Keratinocyte (primary cell): ENCODE results near the gene SMARCA5. TPM values are rescaled to one million over a fixed set of nuclear protein-coding genes. Genes with fewer than 3 reads are reported as not detected.
"Not testable (repeated sequence)": the region's sequence is repeated elsewhere in the genome, so short reads cannot be mapped to it uniquely, and the experiment has no call there.

Experiments
- DNase-seq: peaks from one replicate; pipeline ENCODE4 v3.0.0-alpha.2; 2011; ENCODE audit warnings: low read depth, missing footprints, low spot score
- FAIRE-seq: peaks from 2 replicates; lab custom pipeline; 2011; peaks lifted over from hg19 to GRCh38; lab: Jason Lieb, UNC
- H2AFZ ChIP-seq: 2 replicates; pipeline ENCODE4 v1.6.0; 2012; ENCODE audit warnings: low read length, control low read depth, inconsistent platforms; ENCODE audit not compliant: control insufficient read depth
- H3K27ac ChIP-seq: 2 replicates; pipeline ENCODE4 v1.5.1; 2011; ENCODE audit warnings: low read length; ENCODE audit not compliant: control insufficient read depth, insufficient read depth
- H3K27me3 ChIP-seq: 3 replicates; pipeline ENCODE4 v1.6.0; 2011; ENCODE audit warnings: low read length; ENCODE audit not compliant: control insufficient read depth, insufficient read depth; ENCODE audit errors: extremely low read depth
- H3K36me3 ChIP-seq, 2 experiments: 2 replicates in 1 of 2; 3 replicates in 1 of 2; pipeline ENCODE4 v1.5.1; 2011; ENCODE audit warnings: low read length in 2 of 2, mild to moderate bottlenecking in 1 of 2; ENCODE audit not compliant: control insufficient read depth in 2 of 2, insufficient read depth in 2 of 2; ENCODE audit errors: extremely low read depth in 1 of 2
- H3K4me1 ChIP-seq: 3 replicates; pipeline ENCODE4 v1.5.1; 2011; ENCODE audit warnings: low read length; ENCODE audit not compliant: control insufficient read depth, insufficient read depth; ENCODE audit errors: extremely low read depth
- H3K4me2 ChIP-seq: 3 replicates; pipeline ENCODE4 v1.6.0; 2011; ENCODE audit warnings: low read depth, low read length; ENCODE audit not compliant: control insufficient read depth, insufficient read depth; ENCODE audit errors: extremely low read depth
- H3K4me3 ChIP-seq, 3 experiments: fragments of 200-600 bp in 1 of 3; sonication (generic) in 1 of 3; 2 replicates in 2 of 3; 3 replicates in 1 of 3; pipeline ENCODE4 v1.5.1; 2011 to 2016; ENCODE audit warnings: low read length in 3 of 3, mild to moderate bottlenecking in 3 of 3, control low read depth in 2 of 3, inconsistent platforms in 1 of 3, low read depth in 1 of 3, mixed read lengths in 1 of 3, mixed run types in 1 of 3, moderate library complexity in 1 of 3; ENCODE audit not compliant: control insufficient read depth in 2 of 3, insufficient read depth in 2 of 3; ENCODE audit errors: extremely low read depth in 1 of 3
- H3K79me2 ChIP-seq: 2 replicates; pipeline ENCODE4 v1.6.0; 2012; ENCODE audit warnings: low read length; ENCODE audit not compliant: control insufficient read depth, insufficient read depth
- H3K9ac ChIP-seq: 3 replicates; pipeline ENCODE4 v1.6.0; 2011; ENCODE audit warnings: low read length; ENCODE audit not compliant: control insufficient read depth, insufficient read depth; ENCODE audit errors: extremely low read depth
- H3K9me1 ChIP-seq: 3 replicates; pipeline ENCODE4 v1.6.0; 2011; ENCODE audit warnings: low read length; ENCODE audit not compliant: control insufficient read depth, insufficient read depth; ENCODE audit errors: extremely low read depth
- H3K9me3 ChIP-seq: 2 replicates; pipeline ENCODE4 v1.5.1; 2012; ENCODE audit warnings: low read depth, low read length; ENCODE audit not compliant: control insufficient read depth
- H4K20me1 ChIP-seq: 3 replicates; pipeline ENCODE4 v1.6.0; 2011; ENCODE audit warnings: low read length; ENCODE audit not compliant: control insufficient read depth, insufficient read depth; ENCODE audit errors: extremely low read depth
- CTCF ChIP-seq, 3 experiments: IDR thresholded peaks in 1 of 3; conservative IDR thresholded peaks in 1 of 3; optimal IDR thresholded peaks in 1 of 3; 2 replicates in 2 of 3; 3 replicates in 1 of 3; pipeline versions ENCODE3 to v1.5.1; 2011; ENCODE audit warnings: low read length in 3 of 3, mild to moderate bottlenecking in 3 of 3, moderate library complexity in 2 of 3, control low read depth in 1 of 3, inconsistent platforms in 1 of 3; ENCODE audit not compliant: insufficient read depth in 2 of 3; ENCODE audit errors: extremely low read depth in 1 of 3
- EZH2 ChIP-seq: IDR thresholded peaks from one replicate; pipeline ENCODE4 v1.6.1; 2012; ENCODE audit warnings: inconsistent platforms, mild to moderate bottlenecking, low read length, moderate library complexity
- dilution Hi-C: fragments of 300-500 bp; cut with MboI; formaldehyde crosslinking; loops from one replicate; pipeline ENCODE4 v1.7.0; 2020; ENCODE audit warnings: low sequenced_read_pairs; ENCODE audit not compliant: extremely low pct_ligation_motif_present
- polyA plus RNA-seq, 5 experiments: library from polyadenylated mRNA; depleted of rRNA in 3 of 5; stranded (reverse) in 3 of 5; stranded (forward) in 1 of 5; unstranded in 1 of 5; fragments of >200 nt; gene quantifications; 1 replicate in 1 of 5; 2 replicates in 3 of 5; 3 replicates in 1 of 5; pipeline versions ENCODE4 v1.2.1 to v1.2.3, GENCODE V29; 2011 to 2012; ENCODE audit warnings: missing spikeins in 2 of 5, low read depth in 1 of 5, low replicate concordance in 1 of 5

The SMARCA5 gene
- polyA plus RNA-seq, 1 donor (not counting 4 experiments of a cell fraction or from before 2014, with no cell fraction given) = 24.7 TPM

GRCh38 chr4:143517764-143518163 lies 4.3 kb downstream of the SMARCA5 start:
- Histone ChIP-seq H3K27me3 (no peaks in the 10 kb centered on the region), H3K9me1 (no peaks in the 10 kb centered on the region), H3K9ac (no peak overlapping the region), H3K4me3 (no peak overlapping the region), H3K79me2 (peaks cover 79% of the 10 kb centered on the region), H3K36me3 (peaks cover 9 to 10% of the 10 kb centered on the region in 2 experiments), H2AFZ (no peak overlapping the region), H3K27ac (no peak overlapping the region), H3K9me3 (no peaks in the 10 kb centered on the region), H3K4me2 (no peak overlapping the region), H3K4me1 (peaks cover 10% of the 10 kb centered on the region), H4K20me1 (no peaks in the 10 kb centered on the region)
- dilution Hi-C loops = no loop called here
- DNase-seq (no peak), FAIRE-seq (no peak)
- TF ChIP-seq CTCF (optimal IDR thresholded peaks at IDR 0.05 in 1 of 3, IDR thresholded peaks at IDR 0.05 in 1 of 3, conservative IDR thresholded peaks at IDR 0.05 in 1 of 3; ENCODE audit: extremely low read depth in 1 of 3, insufficient read depth in 2 of 3, low read length in 3 of 3) (no peak), EZH2 (no peak)

- Histone ChIP-seq H3K27me3 (no peaks in the 10 kb centered on the region), H3K36me3 (peaks cover 3 to 18% of the 10 kb centered on the region in 2 experiments), H4K20me1 (no peaks in the 10 kb centered on the region), H3K4me2 (no peak overlapping the region), H3K9me1 (no peaks in the 10 kb centered on the region), H2AFZ (no peak overlapping the region), H3K9me3 (no peaks in the 10 kb centered on the region), H3K9ac (no peak overlapping the region), H3K79me2 (peaks cover 40% of the 10 kb centered on the region), H3K4me1 (no peaks in the 10 kb centered on the region), H3K4me3 (no peak overlapping the region), H3K27ac (no peak overlapping the region)
- dilution Hi-C loops = no loop called here
- DNase-seq (no peak), FAIRE-seq (no peak)
- no peak for TF ChIP-seq CTCF (optimal IDR thresholded peaks at IDR 0.05 in 1 of 3, IDR thresholded peaks at IDR 0.05 in 1 of 3, conservative IDR thresholded peaks at IDR 0.05 in 1 of 3; ENCODE audit: extremely low read depth in 1 of 3, insufficient read depth in 2 of 3, low read length in 3 of 3)
- no peak for TF ChIP-seq EZH2
Measured at GRCh38 chr4:143524211-143524610, 10.7 kb downstream of the SMARCA5 start.

GRCh38 chr4:143528046-143528445 lies 14.5 kb downstream of the SMARCA5 start:
- H3K4me1 ChIP-seq, FAIRE-seq, H3K9me1 ChIP-seq, DNase-seq, H2AFZ ChIP-seq, H3K9ac ChIP-seq, H3K27me3 ChIP-seq, H3K4me2 ChIP-seq, dilution Hi-C loops, H3K27ac ChIP-seq, H3K9me3 ChIP-seq, H4K20me1 ChIP-seq, H3K4me3 ChIP-seq: not testable (repeated sequence)
- H3K36me3 ChIP-seq = peaks cover 10 to 22% of the 10 kb centered on the region in 2 experiments
- H3K79me2 ChIP-seq = peaks cover 15% of the 10 kb centered on the region
